SIG-M5 treated with dmso at 0.1 percent for 504 hours (cell line): Measurements from ENCODE around the gene PPEF2.

Experiments
- DNase-seq: peaks from one replicate; lab custom pipeline; 2025; ENCODE audit not compliant: unreplicated experiment; lab: John Stamatoyannopoulos, UW

PPEF2 gene

DNA sequence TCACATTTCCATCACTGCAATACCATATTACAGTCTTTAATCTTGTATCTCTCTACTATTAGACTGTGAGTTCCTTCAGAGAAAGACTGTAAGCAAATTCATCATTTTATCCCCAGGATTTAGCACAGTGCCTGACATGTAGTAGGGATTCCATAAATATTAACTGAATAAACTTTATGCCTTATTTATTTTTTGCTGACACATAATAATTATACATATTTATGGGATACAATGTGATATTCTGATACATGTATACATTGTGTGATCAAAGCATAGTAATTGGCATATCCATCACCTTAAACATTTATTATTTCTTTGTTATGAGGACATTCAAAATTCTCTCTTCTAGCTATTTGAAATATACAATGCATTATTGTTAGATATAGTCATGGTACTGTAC, 3.7 kb downstream of the PPEF2 start:
- no peak for DNase-seq

- peak; percentile 41 for DNase-seq
Measured at GRCh38 chr4:75895744-75896314, 6.4 kb downstream of the PPEF2 start.

- DNase-seq, result no peak
Measured at GRCh38 chr4:75892508-75892907, 9.7 kb downstream of the PPEF2 start.

DNA sequence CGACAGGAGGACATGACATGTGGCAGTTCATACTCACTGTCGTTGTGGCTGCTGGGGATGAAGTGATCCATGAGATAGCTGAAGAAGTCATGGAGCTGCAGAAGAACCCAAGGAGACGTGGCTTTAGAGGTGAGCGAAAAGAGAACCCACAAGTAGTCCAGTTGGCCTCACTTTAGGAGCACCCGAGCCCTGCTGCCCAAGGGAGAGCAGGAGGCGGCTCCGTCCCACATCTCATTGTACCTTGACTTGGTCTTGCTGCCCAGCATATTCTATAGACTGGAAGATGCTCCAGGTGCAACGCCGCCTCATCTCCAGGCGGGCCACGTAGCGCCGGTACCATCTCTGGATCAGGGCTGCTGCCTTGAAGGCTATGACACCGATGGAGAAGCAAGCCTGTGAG, 10.6 kb downstream of the PPEF2 start:
- no peak for DNase-seq

DNA sequence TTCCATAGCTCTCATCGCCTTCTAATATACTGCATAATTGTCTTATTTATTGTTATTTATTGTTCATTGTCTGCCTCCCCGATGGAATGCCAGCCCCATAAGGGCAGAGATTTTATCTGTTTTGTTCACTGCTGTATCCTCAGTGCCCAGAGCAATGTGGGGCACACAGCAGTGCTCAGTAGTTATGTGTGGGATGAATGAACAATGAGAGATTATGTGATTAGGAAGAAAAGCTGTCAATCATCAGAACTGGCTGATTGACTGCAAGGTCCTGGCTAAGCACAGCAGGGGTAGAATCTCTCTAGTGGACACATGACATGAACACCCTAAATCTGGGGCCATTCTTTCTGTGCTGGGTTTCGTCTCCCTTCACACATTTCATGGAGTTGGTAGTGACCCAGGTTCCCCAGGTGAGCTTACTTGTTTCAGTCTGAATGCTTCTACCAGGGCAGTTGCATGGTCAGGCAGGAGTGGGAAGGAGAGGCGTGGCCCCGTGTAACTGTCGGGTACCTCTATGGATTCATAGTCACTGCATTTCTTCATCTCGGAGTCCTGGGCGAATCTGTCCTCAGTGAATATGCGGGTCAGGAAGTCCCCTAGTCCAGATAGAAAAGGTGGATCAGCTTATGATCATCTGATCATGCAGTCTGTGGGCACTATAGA, 12.6 kb downstream of the PPEF2 start:
- no peak for DNase-seq

DNA sequence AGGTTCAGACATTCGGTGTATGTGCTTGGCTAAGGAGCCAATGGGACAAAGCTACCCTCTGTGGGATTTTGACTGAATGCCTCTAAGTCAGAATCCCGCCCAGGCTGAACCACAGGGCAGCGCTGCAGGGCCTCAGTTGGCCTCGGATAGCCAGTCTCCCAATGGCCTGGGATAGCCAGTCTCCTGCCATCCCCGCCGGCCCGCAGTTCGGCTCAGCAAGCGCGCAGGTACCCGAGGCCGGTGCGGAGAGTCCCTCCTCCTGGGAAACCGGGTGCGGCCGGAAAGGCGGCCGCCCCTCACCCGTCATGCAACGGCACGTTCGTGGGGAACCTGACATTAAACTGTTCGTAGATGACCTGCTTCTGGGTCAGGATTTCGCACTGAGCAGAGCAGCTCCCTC, 16.1 kb downstream of the PPEF2 start:
- DNase-seq, result no peak

DNA sequence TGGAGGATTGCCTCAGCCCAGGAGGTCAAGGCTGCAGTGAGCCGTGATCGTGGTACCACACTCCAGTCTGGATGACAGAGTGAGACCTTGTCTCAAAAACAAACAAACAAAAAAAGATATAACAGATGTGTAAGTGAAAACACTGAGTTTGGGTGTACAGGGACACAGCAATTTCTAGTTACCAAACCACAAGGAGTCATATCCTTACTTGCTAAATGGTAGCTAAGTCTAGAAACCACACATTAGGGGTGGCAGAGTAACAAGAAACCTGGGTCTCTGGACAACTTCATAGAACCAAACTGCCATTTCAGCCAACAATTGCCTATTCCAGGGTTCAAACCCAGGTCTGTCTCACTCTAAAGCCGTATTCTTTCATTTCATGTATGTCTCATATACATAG, 20.8 kb downstream of the PPEF2 start:
- no peak for DNase-seq

DNA sequence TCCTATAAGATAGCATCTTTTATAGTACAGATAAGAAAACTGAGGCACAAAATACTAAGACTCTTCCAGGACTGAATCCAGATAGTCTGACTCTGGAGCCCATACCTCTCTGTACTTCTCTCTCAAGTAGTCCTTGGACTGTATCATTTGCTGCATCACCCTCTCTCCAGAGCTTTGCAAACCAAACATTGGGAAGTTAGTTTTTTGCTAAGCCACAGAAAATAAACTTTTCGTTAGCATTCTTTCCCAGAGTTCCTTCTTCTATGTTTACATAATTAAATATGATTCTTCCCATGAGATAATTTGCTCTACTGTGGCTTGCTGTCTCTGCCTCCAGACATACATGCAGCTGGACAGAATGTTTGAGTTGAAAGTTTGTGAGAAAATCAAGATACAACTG, 22.0 kb downstream of the PPEF2 start:
- DNase-seq, result no peak

- DNase-seq, result no peak
Measured at GRCh38 chr4:75878246-75878756, 24.0 kb downstream of the PPEF2 start.

- no peak for DNase-seq
Measured at GRCh38 chr4:75876218-75876617, 26.0 kb downstream of the PPEF2 start.

GRCh38 chr4:75869100-75869499, 33.2 kb downstream of the PPEF2 start:
- DNase-seq, result no peak

GRCh38 chr4:75867130-75867529, 35.1 kb downstream of the PPEF2 start:
- no peak for DNase-seq

- no peak for DNase-seq
Measured at GRCh38 chr4:75860606-75861005, 41.6 kb downstream of the PPEF2 start.

DNA sequence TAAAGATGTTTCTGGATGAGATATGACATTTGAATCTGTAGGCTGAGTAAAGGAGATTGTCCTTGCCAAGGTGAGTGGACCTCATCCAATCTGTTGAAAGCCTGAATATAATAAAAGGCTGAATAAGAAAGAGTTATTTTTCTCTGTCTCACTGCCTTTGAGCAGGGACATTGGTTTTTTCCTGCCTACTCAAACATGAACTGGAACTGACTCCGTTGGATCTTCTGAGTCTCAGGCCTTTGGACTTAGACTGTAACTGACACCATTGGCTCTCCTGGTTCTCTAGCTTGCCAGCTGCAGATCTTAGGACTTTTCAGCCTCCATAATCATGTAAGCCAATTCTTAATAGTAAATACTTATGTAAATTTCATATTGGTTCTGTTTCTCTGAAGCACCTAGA, 43.5 kb downstream of the PPEF2 start:
- DNase-seq, result no peak

- peak; percentile 87 for DNase-seq
Measured at GRCh38 chr4:75849461-75849860, 52.8 kb downstream of the PPEF2 start.

DNA sequence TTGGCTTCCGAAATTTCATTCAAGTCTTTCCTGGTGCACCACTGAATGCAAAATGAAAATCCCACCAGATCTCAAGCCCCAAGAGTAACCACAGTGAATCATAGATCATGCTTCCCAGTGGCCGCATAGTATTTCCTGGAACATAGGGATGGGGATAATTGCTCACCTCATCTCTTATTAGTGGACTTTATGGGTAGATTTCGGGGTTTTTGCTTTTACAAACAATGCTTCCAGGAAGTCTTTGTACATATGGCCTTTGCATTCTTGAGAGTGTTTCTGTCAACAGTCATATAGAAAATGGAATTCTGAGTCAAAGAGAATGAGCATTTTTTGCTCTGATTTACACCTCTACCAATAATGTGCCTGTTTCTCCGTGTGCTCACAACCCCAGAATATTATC, 53.4 kb downstream of the PPEF2 start:
- no peak for DNase-seq

GRCh38 chr4:75848171-75848760, 54.0 kb downstream of the PPEF2 start:
- peak; percentile 88 for DNase-seq

- DNase-seq, result no peak
Measured at GRCh38 chr4:75845992-75846391, 56.3 kb downstream of the PPEF2 start.

DNA sequence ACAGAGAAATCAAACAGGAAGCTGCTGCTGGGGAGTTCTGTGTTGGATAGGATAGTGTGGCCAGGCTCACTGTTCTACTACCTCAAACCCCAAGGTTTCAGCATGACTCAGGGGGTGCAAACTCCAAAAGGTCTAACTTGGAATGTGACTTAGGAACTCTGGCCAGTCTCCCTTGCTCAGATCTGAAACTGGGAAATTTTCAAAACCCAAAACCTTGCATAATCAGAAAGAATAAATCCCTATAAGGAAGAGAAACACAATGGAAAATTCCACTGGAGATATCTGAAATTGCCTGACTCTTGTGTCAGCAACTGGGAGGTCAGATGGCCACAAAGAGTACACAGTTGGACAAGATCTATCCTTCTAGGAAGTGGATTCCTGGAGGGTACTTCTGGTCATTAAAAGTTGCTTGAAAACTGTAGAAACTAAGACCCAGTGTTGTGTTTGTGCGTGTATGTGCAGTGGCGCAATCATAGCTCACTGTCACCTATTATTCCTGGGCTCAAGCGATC, 58.0 kb downstream of the PPEF2 start:
- DNase-seq, result no peak

- no peak for DNase-seq
Measured at GRCh38 chr4:75843596-75843995, 58.7 kb downstream of the PPEF2 start.

- no peak for DNase-seq
Measured at GRCh38 chr4:75841641-75842520, 60.4 kb downstream of the PPEF2 start.
